SU-DHL-6 (cell line): ENCODE measurements around the gene G6PD.

Experiments used
- CTCF ChIP-seq: fragments of 200-600 bp; sonication (generic); IDR thresholded peaks from one replicate; pipeline ENCODE4 v1.5.1; 2017; ENCODE audit warnings: antibody characterized with exemption, mild to moderate bottlenecking, low read length, moderate library complexity; ENCODE audit not compliant: insufficient read depth, poor library complexity, severe bottlenecking
- EZH2phosphoT487 ChIP-seq: fragments of 200-600 bp; sonication (generic), shearing (Covaris generic); conservative IDR thresholded peaks from 2 replicates; pipeline ENCODE4 v1.6.1; 2018; ENCODE audit warnings: mild to moderate bottlenecking, antibody characterized with exemption, low read length, moderate library complexity, mixed read lengths

GRCh38 chrX:154535892-154536291, 10.8 kb downstream of the G6PD start:
- TF ChIP-seq CTCF (no peak), EZH2phosphoT487 (no peak)
